Measurements from ENCODE around the gene ARHGAP15. TPM values are rescaled to one million over a fixed set of nuclear protein-coding genes. Genes with fewer than 3 reads are reported as not detected.

The ARHGAP15 gene
- total RNA-seq, 4 donors from 2014 or later = 3.4 to 9.3 (median 6.4) TPM

DNA sequence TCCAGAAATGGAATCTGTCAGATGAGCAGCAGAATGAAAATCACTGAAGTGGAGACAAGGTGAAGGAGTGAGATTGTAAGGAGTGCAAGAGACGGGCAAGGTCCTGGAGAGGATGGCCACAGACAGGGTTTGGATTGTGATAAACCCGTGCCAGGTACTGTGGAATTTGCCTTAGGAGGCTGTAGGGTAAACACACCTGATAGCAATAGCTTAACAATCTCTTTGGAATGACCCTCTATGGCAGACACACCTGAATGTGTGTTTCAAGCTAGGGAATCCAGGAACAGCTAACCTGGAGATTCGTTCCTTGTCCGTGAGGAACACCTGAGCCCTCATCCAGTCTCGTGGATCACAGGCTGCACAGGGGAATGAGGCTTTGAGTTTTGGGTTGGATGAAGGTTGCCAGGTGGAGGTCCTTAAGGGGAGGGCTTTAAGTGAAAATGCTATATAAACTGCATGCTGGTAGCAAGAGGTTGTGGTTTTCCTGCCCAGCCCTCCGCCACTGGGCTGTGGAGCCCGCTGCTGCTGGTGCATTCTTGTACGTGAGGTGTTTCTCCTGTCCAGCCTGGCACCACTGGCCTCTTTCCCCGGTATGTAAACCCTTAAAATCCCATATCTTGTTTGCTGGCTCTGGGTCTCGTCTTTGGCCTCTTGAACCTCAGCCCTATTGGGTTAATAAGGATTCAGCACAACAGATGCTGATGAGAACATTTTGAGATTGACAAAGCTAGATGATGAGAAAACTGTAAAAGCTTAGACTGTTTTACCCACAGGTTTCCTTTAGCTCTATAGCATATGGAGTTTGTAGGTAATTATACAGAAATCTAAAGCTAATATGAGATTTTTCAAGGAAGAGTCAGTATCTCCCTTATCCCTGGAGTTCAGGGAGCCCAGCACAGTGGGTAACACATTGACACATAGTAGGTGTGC is 117.9 kb downstream of the ARHGAP15 start:
- Histone ChIP-seq H3K27me3 (no peaks in the 10 kb centered on the region), H3K4me1 (no peaks in the 10 kb centered on the region), H3K27ac (no peak overlapping the region), H3K4me3 (no peak overlapping the region), H3K36me3 (no peaks in the 10 kb centered on the region), H3K9me3 (no peaks in the 10 kb centered on the region)
- TF ChIP-seq POLR2A (IDR thresholded peaks at IDR 0.05) (no peak), EP300 (IDR thresholded peaks at IDR 0.05) (no peak), POLR2AphosphoS5 (IDR thresholded peaks at IDR 0.05) (no peak)
- TF ChIP-seq, protein P1, sequence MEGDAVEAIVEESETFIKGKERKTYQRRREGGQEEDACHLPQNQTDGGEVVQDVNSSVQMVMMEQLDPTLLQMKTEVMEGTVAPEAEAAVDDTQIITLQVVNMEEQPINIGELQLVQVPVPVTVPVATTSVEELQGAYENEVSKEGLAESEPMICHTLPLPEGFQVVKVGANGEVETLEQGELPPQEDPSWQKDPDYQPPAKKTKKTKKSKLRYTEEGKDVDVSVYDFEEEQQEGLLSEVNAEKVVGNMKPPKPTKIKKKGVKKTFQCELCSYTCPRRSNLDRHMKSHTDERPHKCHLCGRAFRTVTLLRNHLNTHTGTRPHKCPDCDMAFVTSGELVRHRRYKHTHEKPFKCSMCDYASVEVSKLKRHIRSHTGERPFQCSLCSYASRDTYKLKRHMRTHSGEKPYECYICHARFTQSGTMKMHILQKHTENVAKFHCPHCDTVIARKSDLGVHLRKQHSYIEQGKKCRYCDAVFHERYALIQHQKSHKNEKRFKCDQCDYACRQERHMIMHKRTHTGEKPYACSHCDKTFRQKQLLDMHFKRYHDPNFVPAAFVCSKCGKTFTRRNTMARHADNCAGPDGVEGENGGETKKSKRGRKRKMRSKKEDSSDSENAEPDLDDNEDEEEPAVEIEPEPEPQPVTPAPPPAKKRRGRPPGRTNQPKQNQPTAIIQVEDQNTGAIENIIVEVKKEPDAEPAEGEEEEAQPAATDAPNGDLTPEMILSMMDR (IDR thresholded peaks at IDR 0.05) = no peak
- 86 to 93% methylated on average over 4 to 7 of the region's 10 CpGs for WGBS, 2 donors (ENCODE audit: low coverage in 1 of 2)
- ATAC-seq = no peak

DNA sequence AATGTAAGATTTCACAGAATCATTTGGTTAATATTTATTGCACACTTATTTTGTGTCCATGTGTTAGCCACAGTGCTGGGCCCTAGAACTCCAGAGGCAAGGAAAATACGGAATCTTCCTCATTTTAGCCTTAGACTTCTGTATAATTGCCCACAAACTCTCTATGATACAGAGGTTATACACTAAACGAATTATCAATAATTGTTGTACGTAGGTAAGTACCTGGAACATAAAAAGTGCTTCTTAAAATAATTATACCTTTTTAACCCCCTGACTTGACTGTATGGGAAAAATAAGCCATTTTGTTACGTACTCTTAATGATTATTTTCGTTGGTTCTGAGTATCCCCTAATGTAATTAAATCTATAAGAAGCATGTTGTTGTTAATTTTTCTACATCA is 119.4 kb downstream of the ARHGAP15 start:
- no peak overlapping the region for H3K27ac ChIP-seq
- no peaks in the 10 kb centered on the region for H3K36me3 ChIP-seq
- H3K4me1 ChIP-seq = no peaks in the 10 kb centered on the region
- no peaks in the 10 kb centered on the region for H3K27me3 ChIP-seq
- WGBS, 2 donors (ENCODE audit: low coverage in 1 of 2) = 75 to 86% methylated on average over 5 of the region's 5 CpGs
- no peaks in the 10 kb centered on the region for H3K9me3 ChIP-seq
- no peak overlapping the region for H3K4me3 ChIP-seq
- ATAC-seq = no peak
- TF ChIP-seq POLR2AphosphoS5 (IDR thresholded peaks at IDR 0.05) (no peak), EP300 (IDR thresholded peaks at IDR 0.05) (no peak), POLR2A (IDR thresholded peaks at IDR 0.05) (no peak)
- TF ChIP-seq, protein P1 (IDR thresholded peaks at IDR 0.05) = no peak

DNA sequence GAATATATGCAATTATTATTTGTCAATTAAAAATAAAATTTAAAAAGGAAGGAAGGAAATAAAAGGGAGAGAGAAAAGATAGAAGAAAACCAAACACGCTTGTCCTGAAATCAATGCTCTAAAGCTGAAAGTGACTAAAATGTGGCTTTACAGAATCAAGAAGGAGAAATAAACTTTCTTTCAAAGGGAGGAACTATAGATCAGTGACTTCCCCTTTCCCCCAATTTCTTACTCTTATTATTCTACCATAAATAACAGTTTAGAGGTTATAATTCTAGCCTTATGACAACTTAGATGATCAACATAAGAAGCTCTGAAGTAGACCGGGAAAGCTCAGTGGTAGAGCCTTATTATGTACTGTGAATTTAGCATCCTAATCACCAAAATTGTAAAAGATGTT is 122.5 kb downstream of the ARHGAP15 start:
- no peak for ATAC-seq

DNA sequence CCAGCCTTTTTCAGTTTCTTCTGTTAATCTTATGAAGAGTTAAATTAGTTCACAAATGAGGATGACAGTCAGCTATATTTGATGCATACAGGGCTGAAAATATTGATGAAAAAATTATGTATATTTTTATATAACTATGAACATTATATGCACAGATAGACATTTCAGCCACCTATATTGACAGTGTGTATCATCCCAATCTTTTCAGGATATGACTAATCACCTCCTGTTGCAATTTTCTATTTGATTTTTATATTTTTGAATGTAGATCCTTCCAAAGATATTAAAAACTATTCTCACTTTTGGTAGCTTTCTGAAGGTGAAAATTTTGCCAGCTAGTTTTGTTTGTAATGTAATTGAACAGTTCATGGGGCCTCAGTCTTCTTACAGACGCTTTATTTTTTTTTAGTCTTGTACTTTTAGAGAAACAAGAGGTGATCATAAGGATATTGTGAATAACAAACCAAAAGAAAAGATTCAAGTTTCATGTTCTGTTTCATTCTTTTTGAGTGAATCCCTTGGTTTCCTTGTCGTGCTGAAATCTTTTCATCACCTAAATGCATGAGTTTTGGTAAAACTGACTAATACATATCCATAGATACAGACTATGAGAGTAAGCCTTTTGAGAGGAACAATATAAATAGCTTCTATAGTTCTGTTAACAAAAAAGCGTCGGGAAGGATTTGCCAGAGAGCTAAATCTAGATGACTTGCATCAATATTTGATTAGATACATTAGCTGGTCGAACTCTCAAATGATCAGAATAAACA is 123.1 kb downstream of the ARHGAP15 start:
- Histone ChIP-seq H3K27ac (no peak overlapping the region), H3K4me1 (no peaks in the 10 kb centered on the region), H3K4me3 (no peak overlapping the region), H3K27me3 (no peaks in the 10 kb centered on the region), H3K36me3 (no peaks in the 10 kb centered on the region), H3K9me3 (no peaks in the 10 kb centered on the region)
- ATAC-seq = no peak
- TF ChIP-seq POLR2AphosphoS5 (IDR thresholded peaks at IDR 0.05) (no peak), EP300 (IDR thresholded peaks at IDR 0.05) (no peak), POLR2A (IDR thresholded peaks at IDR 0.05) (no peak)
- TF ChIP-seq, protein P1 (IDR thresholded peaks at IDR 0.05) = no peak
- WGBS, 2 donors (ENCODE audit: low coverage in 1 of 2) = 76 to 94% methylated on average over 5 of the region's 5 CpGs

More for the DNA sequence above, 122.5 kb downstream of the ARHGAP15 start:
- no peak for TF ChIP-seq POLR2AphosphoS5 (IDR thresholded peaks at IDR 0.05)
- TF ChIP-seq POLR2A (IDR thresholded peaks at IDR 0.05) = no peak
- no peak for TF ChIP-seq EP300 (IDR thresholded peaks at IDR 0.05)
- TF ChIP-seq, protein P1 (IDR thresholded peaks at IDR 0.05) = no peak
- H3K9me3 ChIP-seq = no peaks in the 10 kb centered on the region
- no peaks in the 10 kb centered on the region for H3K27me3 ChIP-seq
- no peak overlapping the region for H3K27ac ChIP-seq
- no peaks in the 10 kb centered on the region for H3K4me1 ChIP-seq
- 95 to 100% methylated on average over 2 of the region's 2 CpGs for WGBS, 2 donors (ENCODE audit: low coverage in 1 of 2)
- H3K4me3 ChIP-seq = no peak overlapping the region
- H3K36me3 ChIP-seq = no peaks in the 10 kb centered on the region

All from gastroesophageal sphincter (tissue), 4 donors.